GM20431 (cell line): Measurements from ENCODE around the gene PPEF2.

Source experiments
- in situ Hi-C: fragments of 300-500 bp; cut with MseI, MboI; formaldehyde crosslinking; loops from one replicate; pipeline ENCODE4 v1.15.0; 2020; ENCODE audit warnings: low sequenced_read_pairs; ENCODE audit not compliant: unreplicated experiment

PPEF2 gene

DNA sequence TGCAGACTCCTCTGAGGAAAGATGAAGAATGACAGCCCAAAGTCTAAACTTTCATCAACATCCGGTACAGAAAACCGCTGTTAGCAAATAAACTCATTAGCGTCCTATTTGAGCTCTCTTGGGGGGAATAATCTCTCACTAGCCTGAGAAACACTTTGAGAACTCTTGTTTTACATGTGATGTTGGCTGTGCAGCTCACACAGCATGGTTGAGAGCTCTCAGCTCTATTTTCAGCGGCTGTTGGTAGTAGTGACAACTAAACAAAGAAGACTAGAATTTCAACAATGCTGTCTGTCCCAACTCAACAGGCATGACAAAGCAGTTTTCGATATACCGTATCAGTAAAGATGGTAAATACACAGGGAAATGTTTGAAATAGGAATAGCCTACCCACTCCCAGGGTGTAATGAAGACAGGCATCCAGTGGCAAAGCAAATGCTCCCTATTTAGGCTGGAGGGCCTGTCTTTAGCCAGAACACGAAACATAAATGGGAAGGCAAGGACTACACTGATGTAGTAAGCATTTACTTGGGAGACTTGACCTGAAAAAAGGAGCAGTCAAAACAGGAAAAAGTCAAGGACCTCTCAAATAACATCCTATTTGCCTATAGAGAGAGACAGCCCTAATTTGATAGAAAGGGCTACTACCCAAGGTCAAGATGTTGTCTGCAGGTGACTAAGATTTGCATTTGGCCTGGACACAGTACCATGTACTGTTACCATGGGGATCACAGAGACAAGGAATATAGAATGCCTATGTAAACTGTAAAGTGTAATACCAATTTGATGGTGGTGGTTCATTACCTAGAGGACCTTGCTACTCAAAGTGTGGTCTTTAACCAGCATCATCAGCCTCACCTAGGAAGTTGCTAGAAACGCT lies 60.4 kb downstream of the PPEF2 start:
- in situ Hi-C loops, result no loop called here

DNA sequence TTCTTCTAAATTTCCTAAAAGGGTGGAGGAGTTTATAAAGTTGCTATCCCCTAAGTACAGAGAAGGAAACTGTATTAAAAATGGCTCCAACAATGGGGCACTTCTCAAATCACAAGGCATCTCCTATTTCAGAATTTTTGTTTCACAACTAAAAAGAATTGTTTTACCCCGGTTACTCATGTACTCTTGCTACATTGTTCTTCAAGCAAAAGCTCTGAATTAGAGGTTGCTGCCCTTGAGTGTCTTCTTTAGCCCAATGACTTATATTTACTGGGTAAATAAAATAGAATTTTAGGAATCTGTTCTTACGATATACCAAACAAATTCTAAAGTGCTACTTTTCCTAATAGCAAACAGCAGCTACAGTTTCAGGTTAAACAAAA lies 67.5 kb downstream of the PPEF2 start:
- in situ Hi-C loops, result no loop called here

DNA sequence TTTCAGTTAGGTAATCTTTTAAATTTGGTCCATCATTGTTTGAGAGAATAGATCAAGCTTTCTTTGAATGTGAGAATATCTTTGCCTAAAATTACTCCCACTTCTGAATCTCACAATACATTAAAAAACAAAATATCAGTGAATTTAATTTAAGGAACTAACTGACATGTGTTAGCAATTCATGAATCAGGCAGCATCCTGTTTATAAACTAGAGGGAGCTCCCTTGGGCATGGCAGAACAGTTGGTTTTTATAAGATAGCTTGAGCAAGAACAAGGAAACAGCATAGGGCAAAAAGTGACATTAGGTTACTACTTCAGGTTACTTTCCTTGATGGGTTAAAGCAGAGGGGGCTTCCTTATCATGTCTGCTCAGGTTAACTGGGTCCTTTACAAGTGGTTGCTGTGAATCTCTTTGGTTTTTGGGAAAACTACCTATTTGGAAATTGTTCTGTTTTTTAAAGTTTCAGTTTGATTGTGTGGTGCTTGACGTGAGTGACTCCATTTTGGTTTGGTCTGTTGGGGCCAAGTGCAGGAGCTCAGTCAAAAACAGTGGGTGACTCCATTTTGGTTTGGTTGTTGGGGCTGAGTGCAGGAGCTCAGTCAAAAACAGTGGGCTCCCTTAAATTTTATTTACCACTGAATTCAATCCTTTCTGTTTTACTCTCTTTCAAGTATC lies 68.0 kb downstream of the PPEF2 start:
- in situ Hi-C loops, result no loop called here

DNA sequence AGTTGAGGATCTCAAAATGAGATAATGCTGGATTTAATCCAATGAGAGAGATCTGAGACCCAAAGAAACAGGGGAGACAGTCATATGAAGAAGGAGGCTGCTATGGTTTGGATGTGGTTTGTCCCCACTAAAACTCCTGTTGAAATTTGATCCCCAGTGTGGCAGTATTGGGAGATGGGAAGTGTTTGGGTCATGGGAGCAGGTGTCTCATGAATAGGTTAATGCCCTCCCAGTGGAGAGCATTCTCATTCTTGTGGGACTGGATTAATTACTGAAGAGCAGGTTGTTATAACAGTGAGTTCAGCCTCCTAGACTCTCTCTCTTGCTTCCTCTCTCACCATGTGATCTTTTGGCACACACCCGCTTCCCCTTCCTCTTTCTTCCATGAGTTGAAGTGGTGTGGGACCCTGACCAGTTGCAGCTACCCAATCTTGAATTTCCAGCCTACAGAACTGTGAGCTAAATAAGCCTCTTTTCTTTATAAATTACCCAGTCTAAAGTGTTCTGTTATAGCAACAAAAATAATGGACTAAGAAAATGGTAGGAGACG lies 70.3 kb downstream of the PPEF2 start:
- in situ Hi-C loops, result no loop called here

DNA sequence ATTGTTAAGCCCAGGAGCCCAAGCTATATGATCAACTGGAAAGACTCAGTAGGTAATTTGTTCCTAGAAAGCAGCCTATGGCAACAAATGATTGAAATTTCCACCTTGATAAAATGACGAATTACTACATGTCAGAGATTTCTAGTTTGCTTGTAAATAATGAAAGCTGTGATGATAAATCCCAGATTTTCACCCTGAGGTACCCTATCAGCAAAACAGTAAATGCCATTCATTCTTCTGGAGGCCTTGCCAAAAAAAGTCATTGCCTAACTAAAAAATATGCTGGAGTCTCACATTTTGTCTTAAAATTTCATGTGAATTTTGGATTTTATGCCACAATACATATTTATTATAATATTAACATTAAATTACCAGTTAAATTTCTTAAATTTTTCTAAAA lies 71.3 kb downstream of the PPEF2 start:
- in situ Hi-C loops, result no loop called here

DNA sequence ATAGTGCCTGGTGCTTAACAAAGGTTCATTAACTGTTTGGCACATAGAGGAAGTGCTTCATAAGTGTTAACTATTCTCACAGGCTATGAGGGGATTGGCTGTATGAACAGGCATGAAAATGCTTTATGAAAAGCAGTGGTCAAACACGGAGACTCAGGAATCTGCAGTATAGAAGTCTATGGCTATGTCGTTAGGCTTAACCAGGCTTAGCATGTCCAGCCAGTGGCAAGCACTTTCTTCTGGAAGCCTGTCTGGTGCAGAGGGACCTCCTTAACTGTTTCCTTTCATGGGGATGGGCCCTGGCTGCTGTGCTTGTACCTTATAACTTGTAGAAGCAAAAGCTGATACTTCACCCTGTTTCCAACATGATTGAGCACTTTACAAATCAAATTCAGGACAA lies 78.4 kb downstream of the PPEF2 start:
- in situ Hi-C loops, result no loop called here

DNA sequence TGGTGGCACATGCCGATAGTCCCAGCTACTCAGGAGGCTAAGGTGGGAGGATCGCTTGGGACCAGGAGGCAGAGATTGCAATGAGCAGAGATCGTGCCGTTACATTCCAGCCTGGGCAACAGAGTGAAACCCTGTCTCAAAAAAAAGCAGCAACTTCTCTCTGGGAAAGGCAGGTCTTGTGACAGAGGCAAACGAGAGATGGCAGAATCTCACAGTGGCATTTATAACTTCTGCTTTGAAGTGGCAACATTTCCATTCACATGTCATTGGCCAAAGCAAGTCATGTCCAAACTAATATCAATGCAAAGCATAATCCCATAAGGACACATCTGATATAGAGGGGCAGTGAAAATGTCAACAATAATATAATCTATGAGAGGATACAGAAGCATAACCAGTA lies 79.8 kb downstream of the PPEF2 start:
- in situ Hi-C loops, result no loop called here

DNA sequence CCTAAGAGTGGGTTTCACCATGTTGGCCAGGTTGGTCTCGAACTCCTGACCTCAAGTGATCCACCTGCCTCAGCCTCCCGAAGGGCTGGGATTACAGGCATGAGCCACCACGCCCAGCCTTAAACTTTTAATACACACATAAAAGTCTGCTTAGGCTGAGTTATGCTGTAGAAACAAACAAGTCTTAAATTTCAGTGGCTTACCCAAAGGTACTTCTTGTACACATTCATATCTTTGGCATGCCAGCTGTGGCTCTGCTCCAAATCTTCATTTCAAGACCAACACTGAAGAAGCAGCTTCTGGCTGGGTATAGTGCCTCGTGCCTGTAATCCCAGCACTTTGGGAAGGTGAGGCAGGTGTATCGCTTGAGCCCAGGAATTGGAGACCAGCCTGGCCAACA lies 80.3 kb downstream of the PPEF2 start:
- in situ Hi-C loops, result no loop called here

DNA sequence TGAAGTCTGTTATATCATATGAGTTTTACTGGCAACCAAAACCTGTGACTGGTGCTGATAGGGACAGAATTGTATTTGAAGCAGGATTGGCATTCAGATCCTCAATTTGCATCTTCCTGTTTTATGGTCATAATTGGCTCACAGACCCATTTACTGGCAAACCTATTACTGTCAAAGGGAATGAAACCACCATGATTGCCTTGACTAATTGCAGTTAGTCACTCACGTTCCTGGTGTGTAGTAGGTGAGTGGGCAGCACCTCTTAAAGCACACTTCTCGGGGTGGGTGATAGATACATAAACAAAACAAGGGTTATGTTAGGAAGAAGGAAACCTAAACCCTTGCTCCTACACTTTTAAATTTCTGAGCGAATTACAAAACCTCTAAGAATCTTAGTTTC lies 81.0 kb downstream of the PPEF2 start:
- in situ Hi-C loops, result no loop called here

DNA sequence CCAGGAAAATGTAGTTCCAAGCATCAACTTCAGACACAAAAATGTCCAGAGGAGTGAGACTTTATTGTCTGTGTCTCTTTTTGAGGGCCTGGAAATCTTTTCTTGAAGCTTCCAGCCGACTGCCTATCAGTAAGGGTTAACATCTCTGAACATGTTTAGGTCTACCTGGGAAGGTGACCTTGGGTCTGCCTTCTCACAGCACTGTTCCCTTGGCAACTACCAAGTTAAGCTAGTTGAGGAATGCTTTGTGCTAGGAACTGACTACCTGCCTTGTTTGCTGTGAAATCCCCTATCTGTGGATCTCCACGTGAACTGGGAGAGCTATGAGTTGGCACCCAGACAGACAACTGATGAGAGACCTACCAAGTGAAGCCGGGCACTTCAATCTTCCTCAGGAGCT lies 81.6 kb downstream of the PPEF2 start:
- in situ Hi-C loops, result no loop called here

DNA sequence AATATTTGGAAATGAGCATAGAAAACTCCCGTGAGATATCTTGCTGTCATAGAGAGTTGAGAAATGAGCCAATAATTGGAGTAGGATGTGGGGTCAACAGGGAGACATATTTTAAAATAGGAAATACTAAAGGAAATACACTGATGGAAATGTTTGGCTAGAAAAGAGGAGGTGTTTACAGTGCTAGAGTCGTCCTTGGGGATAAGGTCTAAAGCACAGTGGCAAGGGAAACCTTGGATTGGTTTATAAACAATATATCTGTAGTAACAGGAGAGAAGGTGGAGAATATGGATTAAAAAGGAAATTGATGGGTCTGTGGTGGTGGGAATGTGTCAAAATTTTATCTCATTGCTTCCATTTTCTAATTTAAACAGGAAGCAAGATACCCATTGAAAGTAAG lies 82.1 kb downstream of the PPEF2 start:
- in situ Hi-C loops, result no loop called here

DNA sequence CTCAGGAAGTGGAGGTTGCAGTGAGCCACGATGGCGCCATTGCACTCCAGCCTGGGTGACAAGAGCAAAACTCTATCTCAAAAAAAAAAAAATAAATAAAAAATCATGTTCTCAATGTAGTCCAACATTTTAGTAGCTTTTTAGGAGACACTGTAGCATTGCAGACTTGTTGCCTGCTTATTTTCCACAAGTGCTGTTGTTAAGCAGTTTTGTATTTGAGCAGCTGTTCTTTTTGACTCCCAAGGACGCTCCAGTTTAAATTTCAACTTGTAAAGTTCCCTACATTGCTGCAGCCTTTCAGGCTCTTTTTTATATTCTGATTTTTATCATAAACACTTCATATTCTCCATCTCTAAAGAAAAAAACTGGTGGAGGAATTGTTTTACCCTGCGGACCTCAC lies 83.1 kb downstream of the PPEF2 start:
- in situ Hi-C loops, result no loop called here

DNA sequence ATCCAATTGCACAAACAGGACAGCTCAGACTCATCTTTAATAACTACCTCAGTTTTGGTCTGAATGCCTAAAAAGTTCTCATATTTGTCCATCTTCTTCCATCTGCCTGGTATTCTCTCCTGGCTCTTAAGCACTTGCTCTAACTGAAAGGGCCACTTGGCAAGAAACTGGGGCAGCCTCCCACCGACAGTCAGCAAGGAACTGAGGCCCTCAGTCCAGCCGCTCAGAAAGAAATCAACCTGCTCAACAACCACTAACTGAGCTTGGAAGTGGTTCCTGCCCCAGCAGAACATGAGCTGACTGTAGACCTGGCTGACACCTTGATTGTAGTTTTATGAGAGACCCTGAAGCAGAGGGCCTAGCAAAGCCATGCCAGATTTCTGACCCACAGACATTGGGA lies 84.4 kb downstream of the PPEF2 start:
- in situ Hi-C loops, result no loop called here
